Keratinocyte (primary cell): ENCODE measurements around the gene XCL2. TPM values are rescaled to one million over a fixed set of nuclear protein-coding genes. Genes with fewer than 3 reads are reported as not detected.

Source experiments
- DNase-seq: peaks from one replicate; pipeline ENCODE4 v3.0.0-alpha.2; 2011; ENCODE audit warnings: low read depth, missing footprints, low spot score
- FAIRE-seq: peaks from 2 replicates; lab custom pipeline; 2011; peaks lifted over from hg19 to GRCh38; lab: Jason Lieb, UNC
- H2AFZ ChIP-seq: 2 replicates; pipeline ENCODE4 v1.6.0; 2012; ENCODE audit warnings: low read length, control low read depth, inconsistent platforms; ENCODE audit not compliant: control insufficient read depth
- H3K27ac ChIP-seq: 2 replicates; pipeline ENCODE4 v1.5.1; 2011; ENCODE audit warnings: low read length; ENCODE audit not compliant: control insufficient read depth, insufficient read depth
- H3K27me3 ChIP-seq: 3 replicates; pipeline ENCODE4 v1.6.0; 2011; ENCODE audit warnings: low read length; ENCODE audit not compliant: control insufficient read depth, insufficient read depth; ENCODE audit errors: extremely low read depth
- H3K36me3 ChIP-seq, 2 experiments: 2 replicates in 1 of 2; 3 replicates in 1 of 2; pipeline ENCODE4 v1.5.1; 2011; ENCODE audit warnings: low read length in 2 of 2, mild to moderate bottlenecking in 1 of 2; ENCODE audit not compliant: control insufficient read depth in 2 of 2, insufficient read depth in 2 of 2; ENCODE audit errors: extremely low read depth in 1 of 2
- H3K4me1 ChIP-seq: 3 replicates; pipeline ENCODE4 v1.5.1; 2011; ENCODE audit warnings: low read length; ENCODE audit not compliant: control insufficient read depth, insufficient read depth; ENCODE audit errors: extremely low read depth
- H3K4me2 ChIP-seq: 3 replicates; pipeline ENCODE4 v1.6.0; 2011; ENCODE audit warnings: low read depth, low read length; ENCODE audit not compliant: control insufficient read depth, insufficient read depth; ENCODE audit errors: extremely low read depth
- H3K4me3 ChIP-seq, 3 experiments: fragments of 200-600 bp in 1 of 3; sonication (generic) in 1 of 3; 2 replicates in 2 of 3; 3 replicates in 1 of 3; pipeline ENCODE4 v1.5.1; 2011 to 2016; ENCODE audit warnings: low read length in 3 of 3, mild to moderate bottlenecking in 3 of 3, control low read depth in 2 of 3, inconsistent platforms in 1 of 3, low read depth in 1 of 3, mixed read lengths in 1 of 3, mixed run types in 1 of 3, moderate library complexity in 1 of 3; ENCODE audit not compliant: control insufficient read depth in 2 of 3, insufficient read depth in 2 of 3; ENCODE audit errors: extremely low read depth in 1 of 3
- H3K79me2 ChIP-seq: 2 replicates; pipeline ENCODE4 v1.6.0; 2012; ENCODE audit warnings: low read length; ENCODE audit not compliant: control insufficient read depth, insufficient read depth
- H3K9ac ChIP-seq: 3 replicates; pipeline ENCODE4 v1.6.0; 2011; ENCODE audit warnings: low read length; ENCODE audit not compliant: control insufficient read depth, insufficient read depth; ENCODE audit errors: extremely low read depth
- H3K9me1 ChIP-seq: 3 replicates; pipeline ENCODE4 v1.6.0; 2011; ENCODE audit warnings: low read length; ENCODE audit not compliant: control insufficient read depth, insufficient read depth; ENCODE audit errors: extremely low read depth
- H3K9me3 ChIP-seq: 2 replicates; pipeline ENCODE4 v1.5.1; 2012; ENCODE audit warnings: low read depth, low read length; ENCODE audit not compliant: control insufficient read depth
- H4K20me1 ChIP-seq: 3 replicates; pipeline ENCODE4 v1.6.0; 2011; ENCODE audit warnings: low read length; ENCODE audit not compliant: control insufficient read depth, insufficient read depth; ENCODE audit errors: extremely low read depth
- CTCF ChIP-seq, 3 experiments: IDR thresholded peaks in 1 of 3; conservative IDR thresholded peaks in 1 of 3; optimal IDR thresholded peaks in 1 of 3; 2 replicates in 2 of 3; 3 replicates in 1 of 3; pipeline versions ENCODE3 to v1.5.1; 2011; ENCODE audit warnings: low read length in 3 of 3, mild to moderate bottlenecking in 3 of 3, moderate library complexity in 2 of 3, control low read depth in 1 of 3, inconsistent platforms in 1 of 3; ENCODE audit not compliant: insufficient read depth in 2 of 3; ENCODE audit errors: extremely low read depth in 1 of 3
- EZH2 ChIP-seq: IDR thresholded peaks from one replicate; pipeline ENCODE4 v1.6.1; 2012; ENCODE audit warnings: inconsistent platforms, mild to moderate bottlenecking, low read length, moderate library complexity
- dilution Hi-C: fragments of 300-500 bp; cut with MboI; formaldehyde crosslinking; loops from one replicate; pipeline ENCODE4 v1.7.0; 2020; ENCODE audit warnings: low sequenced_read_pairs; ENCODE audit not compliant: extremely low pct_ligation_motif_present
- polyA plus RNA-seq, 5 experiments: library from polyadenylated mRNA; depleted of rRNA in 3 of 5; stranded (reverse) in 3 of 5; stranded (forward) in 1 of 5; unstranded in 1 of 5; fragments of >200 nt; gene quantifications; 1 replicate in 1 of 5; 2 replicates in 3 of 5; 3 replicates in 1 of 5; pipeline versions ENCODE4 v1.2.1 to v1.2.3, GENCODE V29; 2011 to 2012; ENCODE audit warnings: missing spikeins in 2 of 5, low read depth in 1 of 5, low replicate concordance in 1 of 5

The XCL2 gene
- polyA plus RNA-seq, 1 donor (not counting 4 experiments of a cell fraction or from before 2014, with no cell fraction given) = not detected

- no peak for FAIRE-seq
- TF ChIP-seq CTCF (optimal IDR thresholded peaks at IDR 0.05 in 1 of 3, IDR thresholded peaks at IDR 0.05 in 1 of 3, conservative IDR thresholded peaks at IDR 0.05 in 1 of 3; ENCODE audit: extremely low read depth in 1 of 3, insufficient read depth in 2 of 3, low read length in 3 of 3) (no peak), EZH2 (no peak)
- dilution Hi-C loops = no loop called here
Measured at GRCh38 chr1:168553680-168554553, 10.1 kb upstream of the XCL2 start.

GRCh38 chr1:168552961-168553360 is 9.2 kb upstream of the XCL2 start:
- no peak for TF ChIP-seq EZH2
- TF ChIP-seq CTCF (optimal IDR thresholded peaks at IDR 0.05 in 1 of 3, IDR thresholded peaks at IDR 0.05 in 1 of 3, conservative IDR thresholded peaks at IDR 0.05 in 1 of 3; ENCODE audit: extremely low read depth in 1 of 3, insufficient read depth in 2 of 3, low read length in 3 of 3) = no peak
- Histone ChIP-seq H3K27me3 (peaks cover 9% of the 10 kb centered on the region), H3K9ac (no peak overlapping the region), H4K20me1 (no peaks in the 10 kb centered on the region), H3K4me3 (no peak overlapping the region), H3K9me1 (no peaks in the 10 kb centered on the region), H3K4me1 (no peaks in the 10 kb centered on the region), H3K4me2 (no peak overlapping the region), H3K9me3 (no peaks in the 10 kb centered on the region), H3K79me2 (no peaks in the 10 kb centered on the region), H2AFZ (no peak overlapping the region), H3K36me3 (no peaks in the 10 kb centered on the region), H3K27ac (no peak overlapping the region)
- dilution Hi-C loops = no loop called here
- DNase-seq (no peak), FAIRE-seq (no peak)

More at GRCh38 chr1:168553680-168554553, 10.1 kb upstream of the XCL2 start:
- Histone ChIP-seq H3K9me1 (no peaks in the 10 kb centered on the region), H3K79me2 (no peaks in the 10 kb centered on the region), H3K9me3 (no peaks in the 10 kb centered on the region), H4K20me1 (no peaks in the 10 kb centered on the region), H3K27me3 (peaks cover 9% of the 10 kb centered on the region), H3K36me3 (no peaks in the 10 kb centered on the region), H3K4me2 (no peak overlapping the region), H3K9ac (no peak overlapping the region), H3K4me1 (no peaks in the 10 kb centered on the region), H3K27ac (no peak overlapping the region), H2AFZ (no peak overlapping the region), H3K4me3 (no peak overlapping the region)
- no peak for DNase-seq
